Right lobe of liver (tissue), 6 donors: ENCODE results near the gene FLYWCH1. TPM values are rescaled to one million over a fixed set of nuclear protein-coding genes. Genes with fewer than 3 reads are reported as not detected.

ENCODE experiments used
- ATAC-seq, 4 donors: fragments of 200-7000 bp; cut with Tn5 transposase; one replicate each; pipeline ENCODE4 v1.9.1; 2020; ENCODE audit warnings: mild to moderate bottlenecking in 4 of 4, moderate library complexity in 4 of 4
- DNase-seq, 3 donors: peaks; one replicate each; pipeline ENCODE4 v3.0.0-alpha.2; 2020
- H3K27ac ChIP-seq, 3 donors: fragments of 200-600 bp; one replicate each; pipeline ENCODE4 v1.8.0; 2022
- H3K27me3 ChIP-seq, 2 donors: fragments of 200-600 bp; one replicate each; pipeline ENCODE4 v1.8.0; 2022
- H3K36me3 ChIP-seq, 4 donors: fragments of 200-600 bp; sonication (generic) in 1 of 4; one replicate each; pipeline versions ENCODE4 v1.5.1 to v1.8.0; 2017 to 2022; ENCODE audit warnings: control low read depth in 1 of 4
- H3K4me1 ChIP-seq, 4 donors: fragments of 200-600 bp; sonication (generic) in 1 of 4; one replicate each; pipeline versions ENCODE4 v1.5.1 to v1.8.0; 2017 to 2022; ENCODE audit warnings: control low read depth in 1 of 4
- H3K4me3 ChIP-seq, 3 donors: fragments of 200-600 bp; one replicate each; pipeline ENCODE4 v1.8.0; 2022
- H3K9me3 ChIP-seq, 4 donors: fragments of 200-600 bp; sonication (generic) in 1 of 4; one replicate each; pipeline versions ENCODE4 v1.5.1 to v1.8.0; 2017 to 2022; ENCODE audit warnings: control low read depth in 1 of 4
- POLR2A ChIP-seq: fragments of 450-650 bp; IDR thresholded peaks from one replicate; pipeline ENCODE4 v1.6.1; 2017; ENCODE audit warnings: antibody characterized with exemption, mild to moderate bottlenecking
- WGBS: methylation state at CpG from one replicate; pipeline ENCODE4 v1.1.6; 2018; ENCODE audit warnings: low coverage, low lambda C conversion rate; ENCODE audit not compliant: insufficient coverage; ENCODE audit errors: missing lambda C conversion rate; 5-methylcytosine and 5-hydroxymethylcytosine counted together
- intact Hi-C, 2 donors: fragments of 100-400 bp; cut with DNase I; formaldehyde crosslinking; loops; one replicate each; pipeline versions ENCODE4 v1.11.2 to v1.14.1; 2022
- total RNA-seq, 6 experiments: library from RNA; depleted of rRNA in 2 of 6; stranded (reverse); fragments of >200 nt in 2 of 6; fragmentation: NEBNext Ultra II Directional in 3 of 6; extraction: Animal tissue kit (Norgen Biotek cat#: 25700) in 3 of 6; gene quantifications; one replicate each; pipeline versions ENCODE4 v1.1.0 to v1.2.4, GENCODE V29; 2016 to 2023
- TF ChIP-seq, protein P1 (sequence below), 4 donors: fragments of 200-600 bp in 3 of 4; fragments of 450-650 bp in 1 of 4; IDR thresholded peaks; one replicate each; pipeline versions ENCODE4 v1.5.1 to v1.8.0; 2016 to 2022; ENCODE audit warnings: antibody characterized with exemption in 4 of 4, mild to moderate bottlenecking in 2 of 4
- donor health status: DM: no; HTN: yes; CAD: no.
- donor health status: DM: no; HTN: no; CAD: no.
- donor health status: DM: no; HTN: no; CAD: no.
- donor health status: DM: no; HTN: yes; CAD: no.
- donor health status: DM: no; HTN: yes; CAD: no.

The FLYWCH1 gene
- total RNA-seq, 6 experiments from 2014 or later: 9.3 to 19.8 (median 15.1) TPM

- no peak for TF ChIP-seq POLR2A
- TF ChIP-seq, protein P1, sequence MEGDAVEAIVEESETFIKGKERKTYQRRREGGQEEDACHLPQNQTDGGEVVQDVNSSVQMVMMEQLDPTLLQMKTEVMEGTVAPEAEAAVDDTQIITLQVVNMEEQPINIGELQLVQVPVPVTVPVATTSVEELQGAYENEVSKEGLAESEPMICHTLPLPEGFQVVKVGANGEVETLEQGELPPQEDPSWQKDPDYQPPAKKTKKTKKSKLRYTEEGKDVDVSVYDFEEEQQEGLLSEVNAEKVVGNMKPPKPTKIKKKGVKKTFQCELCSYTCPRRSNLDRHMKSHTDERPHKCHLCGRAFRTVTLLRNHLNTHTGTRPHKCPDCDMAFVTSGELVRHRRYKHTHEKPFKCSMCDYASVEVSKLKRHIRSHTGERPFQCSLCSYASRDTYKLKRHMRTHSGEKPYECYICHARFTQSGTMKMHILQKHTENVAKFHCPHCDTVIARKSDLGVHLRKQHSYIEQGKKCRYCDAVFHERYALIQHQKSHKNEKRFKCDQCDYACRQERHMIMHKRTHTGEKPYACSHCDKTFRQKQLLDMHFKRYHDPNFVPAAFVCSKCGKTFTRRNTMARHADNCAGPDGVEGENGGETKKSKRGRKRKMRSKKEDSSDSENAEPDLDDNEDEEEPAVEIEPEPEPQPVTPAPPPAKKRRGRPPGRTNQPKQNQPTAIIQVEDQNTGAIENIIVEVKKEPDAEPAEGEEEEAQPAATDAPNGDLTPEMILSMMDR (IDR thresholded peaks at IDR 0.05): no peak
- Histone ChIP-seq H3K9me3 (no peaks in the 10 kb centered on the region), H3K27me3 (peaks cover 4 to 7% of the 10 kb centered on the region in 2 donors), H3K27ac (no peak overlapping the region), H3K4me3 (no peak overlapping the region), H3K4me1 (peaks cover 0 to 7% (median 0%) of the 10 kb centered on the region in 4 donors), H3K36me3 (no peaks in the 10 kb centered on the region)
- WGBS: 97% methylated on average over 8 of the region's 35 CpGs
- ATAC-seq (no peak), DNase-seq (no peak)
- intact Hi-C loops: no loop called here
Measured at GRCh38 chr16:2971134-2971984, 59.6 kb downstream of the FLYWCH1 start.

GRCh38 chr16:2971985-2972784 is 60.5 kb downstream of the FLYWCH1 start:
- intact Hi-C loops: no loop called here
- TF ChIP-seq, protein P1 (IDR thresholded peaks at IDR 0.05): no peak
- TF ChIP-seq POLR2A: no peak
- no peaks in the 10 kb centered on the region for H3K9me3 ChIP-seq
- WGBS: 86% methylated on average over 12 of the region's 15 CpGs
- H3K4me1 ChIP-seq: peaks cover 0 to 12% (median under 1%) of the 10 kb centered on the region in 4 donors
- H3K36me3 ChIP-seq: no peaks in the 10 kb centered on the region
- no peak overlapping the region for H3K4me3 ChIP-seq
- no peak overlapping the region for H3K27ac ChIP-seq
- DNase-seq (no peak), ATAC-seq (no peak)
- H3K27me3 ChIP-seq: peaks cover 4 to 7% of the 10 kb centered on the region in 2 donors

- no CpG with 5 or more reads among the region's 5 CpGs for WGBS
- H3K27me3 ChIP-seq: peaks cover 0 to 2% of the 10 kb centered on the region in 2 donors
- no peak for ATAC-seq
- H3K36me3 ChIP-seq: no peaks in the 10 kb centered on the region
- TF ChIP-seq, protein P1 (IDR thresholded peaks at IDR 0.05): no peak
- no peak for TF ChIP-seq POLR2A
- H3K4me1 ChIP-seq: peaks cover 0 to 17% (median 4%) of the 10 kb centered on the region in 4 donors
- intact Hi-C loops: no loop called here
- no peaks in the 10 kb centered on the region for H3K9me3 ChIP-seq
- H3K4me3 ChIP-seq: no peak overlapping the region
- H3K27ac ChIP-seq: no peak overlapping the region
- no peak for DNase-seq
Measured at GRCh38 chr16:2973093-2973492, 61.4 kb downstream of the FLYWCH1 start.

- no peaks in the 10 kb centered on the region for H3K36me3 ChIP-seq
- TF ChIP-seq, protein P1 (IDR thresholded peaks at IDR 0.05): no peak
- TF ChIP-seq POLR2A: no peak
Measured at GRCh38 chr16:2973605-2974318, 62.0 kb downstream of the FLYWCH1 start.

More at GRCh38 chr16:2973605-2974318, 62.0 kb downstream of the FLYWCH1 start:
- DNase-seq (no peak), ATAC-seq (no peak)
- intact Hi-C loops: no loop called here
- no peak overlapping the region for H3K4me3 ChIP-seq
- H3K27me3 ChIP-seq: no peaks in the 10 kb centered on the region
- no peak overlapping the region for H3K27ac ChIP-seq
- H3K4me1 ChIP-seq: peaks cover 0 to 17% (median 4%) of the 10 kb centered on the region in 4 donors
- no peaks in the 10 kb centered on the region for H3K9me3 ChIP-seq
- no CpG with 5 or more reads among the region's 17 CpGs for WGBS
